K562 (cell line): ENCODE results near the gene ZSWIM3. TPM values are rescaled to one million over a fixed set of nuclear protein-coding genes. Genes with fewer than 3 reads are reported as not detected.

Experiments used
- BDP1 ChIP-seq: IDR thresholded peaks from 3 replicates; pipeline ENCODE4 v1.6.1; 2011; ENCODE audit not compliant: insufficient read length, insufficient read depth
- DIDO1 ChIP-seq: fragments of 450-650 bp; IDR thresholded peaks from 2 replicates; pipeline ENCODE4 v1.6.1; 2016; ENCODE audit warnings: low read depth, missing biosample characterization, missing genetic modification characterization
- EGR1 ChIP-seq: fragments of 450-650 bp; conservative IDR thresholded peaks from 2 replicates; pipeline ENCODE4 v1.6.1; 2017; ENCODE audit warnings: mild to moderate bottlenecking
- ESRRB ChIP-seq: fragments of 250-450 bp; sonication (Bioruptor Pico); IDR thresholded peaks from 2 replicates; pipeline ENCODE4 v1.5.0; 2020; ENCODE audit warnings: mild to moderate bottlenecking, moderate library complexity, borderline replicate concordance
- FOXO4 ChIP-seq: fragments of 450-650 bp; formaldehyde crosslinking; IDR thresholded peaks from 2 replicates; pipeline ENCODE4 v1.4.0; 2020; ENCODE audit warnings: mild to moderate bottlenecking, moderate library complexity
- MAFG ChIP-seq: fragments of 450-650 bp; conservative IDR thresholded peaks from 2 replicates; pipeline ENCODE4 v1.6.1; 2016; ENCODE audit warnings: missing genetic modification characterization, missing compliant biosample characterization
- MLLT1 ChIP-seq, 2 experiments: fragments of 450-650 bp; IDR thresholded peaks; 2 replicates each; pipeline ENCODE4 v1.6.1; 2016
- NELFE ChIP-seq: IDR thresholded peaks from 2 replicates; pipeline ENCODE4 v1.6.1; 2011; ENCODE audit warnings: mild to moderate bottlenecking; ENCODE audit not compliant: insufficient read depth, insufficient read length
- NFE2 ChIP-seq: IDR thresholded peaks from 2 replicates; pipeline ENCODE4 v1.6.1; 2014; ENCODE audit warnings: antibody characterized with exemption, low read depth
- NR4A1 ChIP-seq, 2 experiments: fragments of 250-450 bp in 1 of 2; fragments of 450-650 bp in 1 of 2; sonication (Bioruptor Pico) in 1 of 2; IDR thresholded peaks; 2 replicates each; pipeline versions ENCODE4 v1.4.0 to v1.6.1; 2016 to 2020; ENCODE audit warnings: mild to moderate bottlenecking in 2 of 2, missing compliant biosample characterization in 1 of 2, missing genetic modification characterization in 1 of 2, moderate library complexity in 1 of 2
- PHB ChIP-seq: fragments of 250-450 bp; sonication (Bioruptor Pico); IDR thresholded peaks from 2 replicates; pipeline ENCODE4 v1.5.0; 2021
- POU5F1 ChIP-seq: fragments of 150-350 bp; IDR thresholded peaks from 2 replicates; pipeline ENCODE4 v1.6.1; 2014; ENCODE audit warnings: borderline replicate concordance, low read length, low read depth, mild to moderate bottlenecking; ENCODE audit not compliant: partially characterized antibody
- RBM22 ChIP-seq: fragments of 200-400 bp; formaldehyde crosslinking; IDR thresholded peaks from 2 replicates; pipeline ENCODE4 v1.6.1; 2018; ENCODE audit warnings: low read length, low read depth; ENCODE audit not compliant: poor library complexity, severe bottlenecking
- STAT6 ChIP-seq: sonication (generic); formaldehyde crosslinking; IDR thresholded peaks from 2 replicates; pipeline ENCODE4 v1.8.1; 2023; ENCODE audit warnings: mild to moderate bottlenecking, missing genetic modification reagents
- TCF7L2 ChIP-seq: fragments of 150-350 bp; IDR thresholded peaks from 2 replicates; pipeline ENCODE4 v1.6.1; 2016; ENCODE audit warnings: low read depth, mild to moderate bottlenecking, low read length, moderate library complexity
- ZBTB33 ChIP-seq: sonication (generic); formaldehyde crosslinking; IDR thresholded peaks from 2 replicates; pipeline ENCODE4 v1.8.1; 2023; ENCODE audit warnings: mild to moderate bottlenecking, missing genetic modification reagents
- ZNF311 ChIP-seq: fragments of 250-450 bp; sonication (Bioruptor Pico); IDR thresholded peaks from 2 replicates; pipeline ENCODE4 v1.4.0; 2020; ENCODE audit warnings: mild to moderate bottlenecking, moderate library complexity
- ZNF347 ChIP-seq: fragments of 450-650 bp; formaldehyde crosslinking; IDR thresholded peaks from 2 replicates; pipeline ENCODE4 v1.4.0; 2020; ENCODE audit warnings: low read depth, mild to moderate bottlenecking, moderate library complexity
- ZNF551 ChIP-seq: fragments of 250-450 bp; sonication (Bioruptor Pico); IDR thresholded peaks from 2 replicates; pipeline ENCODE4 v1.5.0; 2021; ENCODE audit warnings: mild to moderate bottlenecking, moderate library complexity
- polyA plus RNA-seq, 8 experiments: library from polyadenylated mRNA; depleted of rRNA in 4 of 8; stranded (reverse) in 5 of 8; unstranded in 3 of 8; fragments of >200 nt; fragmentation: Nextera tagmentation in 2 of 8; fragmentation: Illumina TruSeq in 1 of 8; extraction: Ambion mirVana in 2 of 8; extraction: Trizol in 1 of 8; gene quantifications; 2 replicates each; pipeline versions ENCODE4 v1.2.1 to v1.2.3, GENCODE V29; 2011 to 2014; ENCODE audit warnings: inconsistent platforms in 1 of 8, missing spikeins in 1 of 8
- total RNA-seq, 7 experiments: library from RNA; depleted of rRNA in 6 of 7; stranded (reverse); fragments of >200 nt in 6 of 7; fragmentation: Illumina TruSeq in 2 of 7; extraction: Trizol in 2 of 7; gene quantifications; 2 replicates each; pipeline versions ENCODE4 v1.2.1 to v1.2.3, GENCODE V29; 2011 to 2021; ENCODE audit warnings: low replicate concordance in 1 of 7

The ZSWIM3 gene
- total and polyA plus RNA-seq, 9 of the 15 experiments (the other 6 are each of a cell fraction or from before 2014, with no cell fraction given), result 1.7 to 4.3 (median 2.9) TPM

- no peak for TF ChIP-seq ZNF347 (CRISPR knock-in tag)
- TF ChIP-seq POU5F1, result no peak
- TF ChIP-seq PHB (CRISPR knock-in tag), result no peak
- no peak for TF ChIP-seq MAFG
- no peak for TF ChIP-seq RBM22
- no peak for TF ChIP-seq DIDO1 (tag)
- TF ChIP-seq ZNF311 (CRISPR knock-in tag), result no peak
- TF ChIP-seq NR4A1 (CRISPR knock-in tag; IDR thresholded peaks at IDR 0.05), result no peak
- no peak for TF ChIP-seq NR4A1 (tag; IDR thresholded peaks at IDR 0.05)
- no peak for TF ChIP-seq ESRRB (CRISPR knock-in tag)
- peak in 1 of 2 experiments; percentile 83; a peak in 2 of 4 replicates for TF ChIP-seq MLLT1 (IDR thresholded peaks at IDR 0.05)
- TF ChIP-seq TCF7L2, result no peak
- no peak for TF ChIP-seq BDP1
- 0 out of 2 replicates have a peak, but pooled peaks have one; percentile 21 for TF ChIP-seq ZBTB33 (CRISPR knock-in tag)
- no peak for TF ChIP-seq ZNF551 (CRISPR knock-in tag)
- TF ChIP-seq STAT6 (CRISPR knock-in tag), result no peak
- TF ChIP-seq NFE2, result no peak
- TF ChIP-seq EGR1, result no peak
- TF ChIP-seq FOXO4, result no peak
- no peak for TF ChIP-seq NELFE
Measured at GRCh38 chr20:45909817-45910669, 52.6 kb downstream of the ZSWIM3 start (continued).
